Fibroblast of lung (primary cell): ENCODE results near the gene ALDH1L1. TPM values are rescaled to one million over a fixed set of nuclear protein-coding genes. Genes with fewer than 3 reads are reported as not detected.

Experiments used
- DNase-seq, 2 donors: peaks; one replicate each; pipeline versions ENCODE4 v3.0.0 to v3.0.0-alpha.2; 2010; ENCODE audit warnings: low read depth in 2 of 2
- H2AFZ ChIP-seq: 2 replicates; pipeline ENCODE4 v1.5.1; 2012; ENCODE audit warnings: low read length, control low read depth, inconsistent platforms
- H3K27ac ChIP-seq: 2 replicates; pipeline ENCODE4 v1.5.1; 2011; ENCODE audit warnings: low read length, control low read depth; ENCODE audit not compliant: insufficient read depth
- H3K27me3 ChIP-seq: 2 replicates; pipeline ENCODE4 v1.5.1; 2011; ENCODE audit warnings: mild to moderate bottlenecking, low read length; ENCODE audit not compliant: control insufficient read depth, insufficient read depth
- H3K36me3 ChIP-seq: 2 replicates; pipeline ENCODE4 v1.5.1; 2011; ENCODE audit warnings: low read length; ENCODE audit not compliant: control insufficient read depth, insufficient read depth
- H3K4me1 ChIP-seq: 2 replicates; pipeline ENCODE4 v1.5.1; 2011; ENCODE audit warnings: low read length; ENCODE audit not compliant: control insufficient read depth, insufficient read depth; ENCODE audit errors: extremely low read depth
- H3K4me2 ChIP-seq: 2 replicates; pipeline ENCODE4 v1.5.1; 2011; ENCODE audit warnings: low read length, control low read depth; ENCODE audit not compliant: insufficient read depth; ENCODE audit errors: extremely low read depth
- H3K4me3 ChIP-seq, 4 experiments: fragments of 200-600 bp in 1 of 4; sonication (generic) in 1 of 4; replicated peaks in 1 of 4; 2 replicates each; pipeline ENCODE4 v1.5.1; 2011 to 2016; ENCODE audit warnings: low read length in 4 of 4, low read depth in 3 of 4, mild to moderate bottlenecking in 3 of 4, control low read depth in 2 of 4, inconsistent platforms in 1 of 4, mixed read lengths in 1 of 4; ENCODE audit not compliant: insufficient read depth in 1 of 4; ENCODE audit errors: control extremely low read depth in 1 of 4
- H3K79me2 ChIP-seq: 2 replicates; pipeline ENCODE4 v1.5.1; 2012; ENCODE audit warnings: mild to moderate bottlenecking, low read length, inconsistent platforms; ENCODE audit not compliant: control insufficient read depth, insufficient read depth
- H3K9ac ChIP-seq: 2 replicates; pipeline ENCODE4 v1.5.1; 2011; ENCODE audit warnings: mild to moderate bottlenecking, low read length, control low read depth; ENCODE audit not compliant: insufficient read depth
- H3K9me3 ChIP-seq: 2 replicates; pipeline ENCODE4 v1.5.1; 2012; ENCODE audit warnings: low read depth, low read length; ENCODE audit not compliant: control insufficient read depth, insufficient read depth
- H4K20me1 ChIP-seq: 2 replicates; pipeline ENCODE4 v1.5.1; 2011; ENCODE audit warnings: low read length; ENCODE audit not compliant: control insufficient read depth, insufficient read depth; ENCODE audit errors: extremely low read depth
- EZH2 ChIP-seq: IDR thresholded peaks from 2 replicates; pipeline ENCODE4 v1.5.1; 2012; ENCODE audit warnings: low read length, control low read depth, mild to moderate bottlenecking; ENCODE audit errors: missing control alignments
- polyA plus RNA-seq, 2 donors: library from polyadenylated mRNA; depleted of rRNA in 1 of 2; stranded (reverse) in 1 of 2; unstranded in 1 of 2; fragments of >200 nt; gene quantifications; 2 replicates each; pipeline ENCODE4 v1.2.1, GENCODE V29; 2011 to 2012; ENCODE audit warnings: missing spikeins in 1 of 2
- total RNA-seq: library from RNA; depleted of rRNA; stranded (reverse); fragments of >200 nt; gene quantifications from 2 replicates; pipeline ENCODE4 v1.2.1, GENCODE V29; 2014
- TF ChIP-seq, protein P1 (sequence below), 2 donors: IDR thresholded peaks in 1 of 2; conservative IDR thresholded peaks in 1 of 2; 1 replicate in 1 of 2; 2 replicates in 1 of 2; pipeline ENCODE4 v1.5.1; 2011 to 2012; ENCODE audit warnings: low read length in 2 of 2, control low read depth in 1 of 2, inconsistent platforms in 1 of 2, low read depth in 1 of 2, mild to moderate bottlenecking in 1 of 2

The ALDH1L1 gene
- total and polyA plus RNA-seq, 2 donors (not counting 1 experiment from before 2014, with no cell fraction given) = not detected

- Histone ChIP-seq H3K4me2 (no peak overlapping the region), H3K4me1 (no peaks in the 10 kb centered on the region), H3K36me3 (no peaks in the 10 kb centered on the region), H4K20me1 (no peaks in the 10 kb centered on the region), H3K9ac (no peak overlapping the region), H3K4me3 (no peak overlapping the region), H2AFZ (no peak overlapping the region), H3K27me3 (no peaks in the 10 kb centered on the region), H3K79me2 (no peaks in the 10 kb centered on the region), H3K9me3 (no peaks in the 10 kb centered on the region), H3K27ac (no peak overlapping the region)
- DNase-seq = no peak
- TF ChIP-seq EZH2 = no peak
- TF ChIP-seq, protein P1, sequence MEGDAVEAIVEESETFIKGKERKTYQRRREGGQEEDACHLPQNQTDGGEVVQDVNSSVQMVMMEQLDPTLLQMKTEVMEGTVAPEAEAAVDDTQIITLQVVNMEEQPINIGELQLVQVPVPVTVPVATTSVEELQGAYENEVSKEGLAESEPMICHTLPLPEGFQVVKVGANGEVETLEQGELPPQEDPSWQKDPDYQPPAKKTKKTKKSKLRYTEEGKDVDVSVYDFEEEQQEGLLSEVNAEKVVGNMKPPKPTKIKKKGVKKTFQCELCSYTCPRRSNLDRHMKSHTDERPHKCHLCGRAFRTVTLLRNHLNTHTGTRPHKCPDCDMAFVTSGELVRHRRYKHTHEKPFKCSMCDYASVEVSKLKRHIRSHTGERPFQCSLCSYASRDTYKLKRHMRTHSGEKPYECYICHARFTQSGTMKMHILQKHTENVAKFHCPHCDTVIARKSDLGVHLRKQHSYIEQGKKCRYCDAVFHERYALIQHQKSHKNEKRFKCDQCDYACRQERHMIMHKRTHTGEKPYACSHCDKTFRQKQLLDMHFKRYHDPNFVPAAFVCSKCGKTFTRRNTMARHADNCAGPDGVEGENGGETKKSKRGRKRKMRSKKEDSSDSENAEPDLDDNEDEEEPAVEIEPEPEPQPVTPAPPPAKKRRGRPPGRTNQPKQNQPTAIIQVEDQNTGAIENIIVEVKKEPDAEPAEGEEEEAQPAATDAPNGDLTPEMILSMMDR (conservative IDR thresholded peaks at IDR 0.05 in 1 of 2, IDR thresholded peaks at IDR 0.05 in 1 of 2; ENCODE audit: low read depth in 1 of 2, low read length in 2 of 2) = no peak
These were observed 68.6 kb downstream of the ALDH1L1 start for GRCh38 chr3:126111566-126112475.

- no peak overlapping the region for H3K9ac ChIP-seq
- no peak overlapping the region for H3K27ac ChIP-seq
- H3K36me3 ChIP-seq = no peaks in the 10 kb centered on the region
- no peaks in the 10 kb centered on the region for H3K9me3 ChIP-seq
- no peak overlapping the region for H3K4me3 ChIP-seq
- H3K79me2 ChIP-seq = no peaks in the 10 kb centered on the region
- no peaks in the 10 kb centered on the region for H4K20me1 ChIP-seq
- no peak overlapping the region for H2AFZ ChIP-seq
- no peaks in the 10 kb centered on the region for H3K27me3 ChIP-seq
- H3K4me2 ChIP-seq = no peak overlapping the region
- TF ChIP-seq, protein P1 (conservative IDR thresholded peaks at IDR 0.05 in 1 of 2, IDR thresholded peaks at IDR 0.05 in 1 of 2; ENCODE audit: low read depth in 1 of 2, low read length in 2 of 2) = no peak
- no peak for TF ChIP-seq EZH2
- DNase-seq = no peak
- H3K4me1 ChIP-seq = no peaks in the 10 kb centered on the region
These were observed 69.2 kb downstream of the ALDH1L1 start for GRCh38 chr3:126111126-126111551.

- no peak overlapping the region for H3K9ac ChIP-seq
- no peak overlapping the region for H3K4me2 ChIP-seq
- no peaks in the 10 kb centered on the region for H3K9me3 ChIP-seq
- H3K27ac ChIP-seq = no peak overlapping the region
- H3K36me3 ChIP-seq = no peaks in the 10 kb centered on the region
- no peaks in the 10 kb centered on the region for H3K4me1 ChIP-seq
- H2AFZ ChIP-seq = no peak overlapping the region
- TF ChIP-seq, protein P1 (conservative IDR thresholded peaks at IDR 0.05 in 1 of 2, IDR thresholded peaks at IDR 0.05 in 1 of 2; ENCODE audit: low read depth in 1 of 2, low read length in 2 of 2) = no peak
- no peak for TF ChIP-seq EZH2
- peaks cover 2% of the 10 kb centered on the region for H3K27me3 ChIP-seq
- H4K20me1 ChIP-seq = no peaks in the 10 kb centered on the region
- DNase-seq = no peak
- H3K4me3 ChIP-seq = no peak overlapping the region
- H3K79me2 ChIP-seq = no peaks in the 10 kb centered on the region
These were observed 69.8 kb downstream of the ALDH1L1 start for GRCh38 chr3:126110431-126111125.
